GOT3 (cell line): Measurements from ENCODE around the gene TBXA2R.
"Not testable (repeated sequence)": the region's sequence is repeated elsewhere in the genome, so short reads cannot be mapped to it uniquely, and the experiment has no call there.

Experiments used
- DNase-seq: peaks from one replicate; lab custom pipeline; 2025; ENCODE audit warnings: mixed read lengths; lab: John Stamatoyannopoulos, UW

TBXA2R gene

DNA sequence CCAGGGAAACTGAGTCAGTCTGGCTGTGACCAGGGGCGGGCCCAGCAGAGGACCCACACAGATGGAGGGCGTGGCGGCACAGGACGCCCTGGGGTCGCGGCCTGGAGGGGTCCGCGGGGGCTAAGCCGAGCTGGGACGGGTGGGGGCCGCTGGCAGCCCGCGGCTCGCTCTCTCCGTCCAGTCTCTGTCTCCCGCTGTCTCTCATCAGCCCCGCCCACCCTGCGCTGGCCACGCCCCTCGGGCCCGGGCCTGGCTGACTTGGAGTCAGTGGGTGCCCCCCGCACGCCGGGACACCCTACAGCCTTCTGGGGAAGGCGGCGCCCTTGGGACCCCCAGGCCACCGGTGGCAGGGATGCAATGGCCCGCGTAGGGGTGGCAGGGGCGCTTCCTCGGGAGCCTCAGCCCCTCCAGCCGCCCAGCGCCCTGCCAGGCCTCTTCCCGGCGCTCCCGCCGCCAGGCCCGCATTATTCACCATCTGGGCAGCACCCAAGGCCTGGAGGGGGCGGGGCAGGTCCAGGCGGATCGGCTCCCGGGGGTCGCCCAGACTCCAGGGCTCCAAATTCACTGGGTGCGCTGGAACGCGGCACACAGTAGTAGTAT lies at the start of gene TBXA2R:
Gene TBXA2R (minus strand): TSS at position 186 of the 600 bp plus-strand sequence. CDS start 6,241 bp downstream, outside the sequence.
- DNase-seq, result peak; percentile 47

DNA sequence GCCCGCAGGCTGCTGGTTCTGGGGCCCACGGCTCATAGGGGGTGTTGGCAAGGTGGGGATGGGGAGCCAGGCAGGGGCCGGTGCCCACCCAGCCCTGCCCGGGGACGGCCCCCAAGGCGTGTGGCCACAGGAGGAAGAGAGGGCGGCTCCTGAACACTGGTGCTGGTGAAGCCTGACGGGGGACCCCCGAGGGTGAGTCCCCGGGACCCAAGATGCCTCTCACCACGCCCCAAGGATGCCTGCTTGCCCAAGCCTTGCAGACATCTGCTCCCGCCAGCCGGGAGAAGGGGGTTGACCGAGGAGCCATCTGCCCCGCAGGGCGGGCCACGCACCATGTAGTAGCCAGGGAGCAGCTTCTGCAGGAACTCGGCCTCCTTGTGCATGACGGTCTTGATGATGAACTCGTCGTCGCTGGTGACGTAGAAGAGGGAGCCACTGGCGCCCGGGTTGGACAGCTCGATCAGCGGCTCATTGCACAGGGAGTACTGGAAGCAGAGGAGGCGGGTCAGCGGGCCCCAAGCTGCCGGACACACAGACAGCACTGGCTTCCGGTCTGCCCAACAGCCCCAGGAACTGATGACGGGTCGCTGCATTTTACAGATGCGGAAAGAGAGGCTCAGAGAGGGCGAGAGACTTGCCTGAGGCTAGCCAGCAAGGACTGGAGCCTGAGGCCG lies 49.5 kb upstream of the TBXA2R start:
- DNase-seq, result no peak

DNA sequence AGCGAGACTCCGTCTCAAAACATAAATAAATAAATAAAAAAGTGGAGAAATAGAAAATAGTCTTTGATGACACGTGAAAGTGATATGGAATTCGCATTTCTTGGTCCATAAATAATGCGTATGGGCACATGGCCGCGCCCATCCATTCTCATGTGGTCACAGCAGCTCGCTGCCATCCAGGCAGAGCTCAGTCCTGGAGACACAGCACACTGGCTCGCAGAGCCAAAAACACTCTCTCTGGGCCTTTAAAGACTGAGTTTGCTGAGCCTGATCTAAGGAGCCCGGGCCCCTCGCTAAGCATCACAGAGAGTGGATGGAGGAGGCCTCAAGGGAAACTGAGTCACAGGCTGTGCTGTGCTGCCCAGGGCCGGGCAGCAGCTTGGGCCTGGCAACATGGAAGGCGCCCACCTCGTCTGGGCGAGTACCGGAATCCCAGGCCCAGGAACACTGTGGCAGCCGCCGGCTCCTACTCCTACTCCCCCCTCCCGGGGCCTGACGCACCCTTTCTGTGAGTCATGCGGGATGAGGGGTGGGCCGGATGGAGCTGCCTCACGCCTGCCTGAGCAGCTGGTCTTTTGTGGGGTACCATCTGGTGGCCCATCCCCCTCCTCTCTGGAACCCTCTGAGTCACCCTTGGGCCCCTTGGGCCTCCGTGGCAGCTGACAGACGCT lies 48.9 kb upstream of the TBXA2R start:
- no peak for DNase-seq

DNA sequence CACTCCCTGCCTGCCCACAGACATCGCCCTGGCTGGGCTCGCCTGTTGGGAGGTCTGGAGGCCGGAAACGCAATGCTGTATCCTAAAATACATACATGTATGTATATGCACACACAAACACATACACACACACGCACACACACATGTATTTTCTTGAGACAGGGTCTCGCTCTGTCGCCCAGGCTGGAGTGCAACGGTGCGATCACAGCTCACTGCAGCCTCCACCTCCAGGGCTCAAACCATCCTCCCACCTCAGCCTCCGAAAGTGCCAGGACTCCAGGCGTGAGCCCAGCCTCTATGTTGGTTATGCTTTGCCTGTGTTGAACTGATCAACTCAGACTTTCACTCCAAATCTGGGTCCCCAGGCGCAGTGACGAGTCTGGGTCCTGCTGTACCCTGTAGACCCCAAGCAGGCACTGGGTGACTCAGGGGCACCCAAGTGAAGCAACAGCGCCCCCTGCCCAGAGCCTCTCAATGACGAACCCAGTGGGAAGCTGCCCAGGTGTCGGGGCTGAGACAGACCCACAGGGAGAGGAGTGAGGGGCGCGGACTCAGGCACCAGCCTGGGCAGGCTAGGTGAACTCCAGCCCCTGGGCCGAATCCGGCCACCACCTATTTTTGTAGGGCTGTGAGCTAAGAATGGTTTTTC lies 47.3 kb upstream of the TBXA2R start:
- DNase-seq, result no peak

DNA sequence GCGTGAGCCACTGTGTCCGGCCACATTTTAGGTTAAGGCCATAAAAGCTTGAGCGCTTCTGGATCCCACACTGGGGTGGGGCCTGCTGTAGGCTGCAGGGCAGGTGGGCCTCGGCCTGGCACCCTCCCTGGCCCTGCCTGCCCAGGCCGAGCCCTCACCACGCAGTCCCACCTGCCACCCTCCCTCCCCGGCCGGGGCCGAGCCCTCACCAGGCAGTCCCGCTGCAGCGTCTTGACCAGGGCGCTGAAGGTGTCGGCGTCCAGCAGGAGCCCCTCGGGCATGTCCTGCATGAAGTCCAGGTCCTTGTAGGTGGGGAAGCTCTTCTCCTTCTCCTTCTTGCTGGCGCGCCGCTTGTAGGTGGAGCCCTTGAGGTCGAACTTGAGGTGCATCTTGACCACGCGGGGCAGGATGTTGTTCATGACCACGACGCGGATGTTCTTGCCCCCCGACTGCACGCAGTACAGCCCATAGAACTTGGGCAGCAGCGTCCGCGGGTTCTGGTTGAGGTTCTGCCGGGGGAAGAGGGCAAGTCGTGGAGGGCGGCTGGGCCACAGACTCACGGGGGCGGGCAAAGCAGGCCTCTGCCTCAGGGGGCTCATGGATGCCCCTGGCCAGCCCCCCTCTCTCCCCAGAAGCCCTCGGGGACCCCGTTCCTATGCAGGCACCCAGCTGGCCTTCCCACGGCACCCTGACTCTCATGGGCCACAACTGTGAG lies 46.6 kb upstream of the TBXA2R start:
- DNase-seq, result no peak

DNA sequence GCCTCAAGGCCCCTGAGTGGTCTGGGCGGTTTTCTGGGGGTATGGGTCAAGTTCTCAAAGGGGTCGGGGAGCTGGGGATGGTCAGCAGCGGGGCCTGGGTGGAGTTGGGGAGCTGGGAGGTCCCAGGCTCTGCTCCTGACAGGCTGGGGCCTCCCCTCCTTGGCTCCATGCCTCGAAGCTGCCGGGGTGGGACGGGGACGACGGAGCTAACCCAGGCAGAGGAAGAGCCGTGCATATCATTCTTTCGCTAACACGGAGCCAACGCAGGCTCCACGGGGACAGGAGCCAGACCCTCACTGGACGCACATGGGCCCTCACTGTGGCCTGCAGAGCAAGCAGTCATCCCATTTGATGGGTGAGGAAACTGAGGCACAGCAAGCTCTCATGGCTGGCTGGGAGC lies 45.7 kb upstream of the TBXA2R start:
- no peak for DNase-seq

DNA sequence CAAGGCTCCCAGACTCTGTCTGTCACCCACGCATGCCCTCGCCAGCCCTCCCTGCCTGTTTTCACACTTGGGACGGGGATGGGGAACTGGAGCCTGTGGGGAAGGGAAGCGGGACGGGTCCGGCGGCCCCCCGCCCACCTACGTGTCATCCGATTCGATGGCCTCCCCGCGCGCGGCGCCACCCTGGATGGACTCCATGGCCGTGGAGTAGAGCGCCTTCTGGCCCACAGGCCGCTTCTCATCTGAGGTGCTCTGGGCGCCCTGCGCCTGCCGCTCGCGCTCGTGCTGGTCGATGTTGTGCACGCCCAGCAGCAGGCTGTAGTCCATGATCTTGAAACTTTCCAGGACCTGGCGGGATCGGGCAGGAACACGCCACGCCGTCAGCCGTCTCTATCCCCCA lies 45.0 kb upstream of the TBXA2R start:
- DNase-seq, result no peak

DNA sequence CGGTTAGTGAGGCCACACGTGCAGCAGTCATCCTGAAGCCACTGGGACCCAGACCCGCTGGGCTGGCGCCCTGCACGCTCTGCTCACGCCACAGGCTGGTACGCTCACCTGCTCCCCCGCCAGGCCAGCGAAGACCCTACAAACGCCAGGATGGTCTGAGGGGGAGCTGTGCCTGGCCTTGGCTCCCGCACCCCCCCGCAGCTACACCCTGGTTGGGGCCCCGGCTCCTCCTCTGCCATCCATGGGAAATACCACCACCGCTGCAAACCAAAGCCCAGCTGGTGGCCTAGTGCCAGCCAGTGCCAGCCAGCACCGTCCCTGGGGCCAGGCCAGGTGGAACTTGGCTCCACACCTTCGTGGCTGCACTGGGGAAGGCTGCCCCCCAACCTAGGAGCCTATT lies 43.2 kb upstream of the TBXA2R start:
- DNase-seq, result no peak

DNA sequence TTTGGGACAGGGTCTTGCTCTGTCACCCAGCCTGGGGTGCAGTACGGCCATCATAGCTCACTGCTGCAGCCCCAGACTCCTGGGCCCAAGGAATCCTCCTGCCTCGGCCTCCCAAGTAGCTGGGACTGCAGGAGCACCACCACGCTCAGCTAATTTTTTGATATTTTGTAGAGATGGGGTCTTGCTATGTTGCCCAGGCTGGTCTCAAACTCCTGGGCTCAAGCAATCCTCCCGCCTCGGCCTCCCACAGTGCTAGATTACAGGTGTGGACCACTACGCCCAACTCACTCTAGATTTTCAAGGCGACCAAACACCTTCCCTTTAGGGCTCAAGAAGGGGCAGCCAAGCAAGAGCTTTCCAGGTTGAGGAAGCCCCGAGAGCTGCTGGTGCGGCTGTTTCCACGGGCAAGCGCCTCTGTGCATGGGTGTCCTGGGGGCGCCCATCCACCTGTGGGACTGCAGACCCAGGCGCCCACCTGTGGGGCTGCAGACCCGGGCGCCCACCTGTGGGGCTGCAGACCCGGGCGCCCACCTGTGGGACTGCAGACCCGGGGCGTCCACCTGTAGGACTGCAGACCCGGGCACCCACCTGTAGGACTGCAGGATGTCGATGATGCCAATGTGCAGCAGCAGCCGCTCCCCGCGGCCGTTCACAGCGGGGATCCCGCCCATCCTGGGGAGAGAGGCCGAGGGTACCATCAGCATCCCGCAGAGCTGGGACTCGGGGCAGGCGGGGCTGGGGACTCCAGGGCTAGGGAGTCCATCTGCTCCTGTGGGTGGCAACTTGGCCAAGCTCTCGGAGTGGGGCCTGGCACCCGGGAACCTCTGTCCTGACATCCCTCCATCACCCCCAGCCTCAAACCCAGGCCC lies 41.6 kb upstream of the TBXA2R start:
- DNase-seq, result no peak

DNA sequence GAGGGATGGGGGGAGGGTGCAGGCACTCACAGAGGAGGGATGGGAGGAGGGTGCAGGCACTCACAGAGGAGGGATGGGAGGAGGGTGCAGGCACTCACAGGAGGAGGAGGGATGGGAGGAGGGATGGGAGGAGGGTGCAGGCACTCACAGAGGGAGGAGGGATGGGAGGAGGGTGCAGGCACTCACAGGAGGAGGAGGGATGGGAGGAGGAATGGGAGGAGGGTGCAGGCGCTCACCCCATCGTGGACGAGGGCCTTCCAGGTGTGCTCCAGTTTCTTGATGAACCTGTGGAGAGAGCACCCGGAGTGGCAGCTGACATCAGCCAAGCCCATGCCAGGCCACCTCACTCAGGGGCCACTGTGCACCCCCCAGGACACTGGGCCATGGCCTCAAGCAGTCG lies 40.4 kb upstream of the TBXA2R start:
- DNase-seq, result not testable (repeated sequence)

DNA sequence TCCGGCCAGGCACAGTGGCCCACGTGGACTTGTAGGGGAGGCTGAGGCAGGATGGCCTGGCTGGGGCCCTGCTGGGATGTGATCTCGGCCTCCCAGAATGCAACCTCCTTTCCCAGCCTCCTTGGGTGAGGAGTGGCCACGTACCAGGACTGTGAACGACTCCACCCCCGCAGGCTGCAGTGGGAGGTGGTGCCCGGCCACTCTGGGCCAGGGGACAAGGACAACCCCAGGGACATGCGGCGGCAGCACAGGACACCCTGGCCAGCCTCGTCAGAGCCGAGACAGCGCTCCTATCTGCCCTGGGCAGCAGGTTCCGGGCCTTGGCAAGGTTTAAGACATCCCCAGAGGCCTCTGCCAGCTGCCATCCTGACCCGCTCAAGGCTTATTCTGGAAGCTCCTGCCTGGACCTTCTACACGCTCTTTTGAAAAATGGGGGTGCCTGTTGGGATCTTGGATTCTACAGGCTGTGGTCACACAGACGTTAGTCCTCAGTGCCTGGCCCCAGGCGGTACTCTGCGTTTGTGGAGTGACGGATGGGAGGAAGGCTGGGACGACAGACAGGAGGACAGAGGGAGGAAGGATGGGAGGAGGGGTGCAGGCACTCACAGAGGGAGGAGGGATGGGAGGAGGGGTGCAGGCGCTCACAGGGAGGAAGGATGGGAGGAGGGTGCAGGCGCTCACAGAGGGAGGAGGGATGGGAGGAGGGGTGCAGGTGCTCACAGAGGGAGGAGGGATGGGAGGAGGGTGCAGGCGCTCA lies 39.8 kb upstream of the TBXA2R start:
- no peak for DNase-seq

DNA sequence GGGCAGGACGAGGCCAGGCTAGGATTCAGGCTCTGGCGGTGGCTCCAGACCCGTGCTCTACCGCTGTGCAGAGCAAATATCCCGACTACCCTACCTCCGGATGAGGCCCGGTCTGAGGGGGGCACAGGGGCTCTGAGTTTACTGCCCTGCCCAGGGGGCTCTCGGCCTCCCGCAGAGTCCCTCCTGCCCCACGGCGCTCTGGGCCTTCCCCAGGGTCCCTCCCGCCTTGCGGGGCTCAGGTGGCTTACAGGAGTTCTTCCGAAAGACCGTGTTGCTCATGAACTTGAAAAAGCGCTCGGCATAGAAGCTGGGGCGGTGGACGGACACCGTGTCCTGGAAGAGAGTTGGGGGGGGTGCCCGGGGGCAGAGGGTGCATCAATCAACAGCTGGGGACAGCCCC lies 39.1 kb upstream of the TBXA2R start:
- DNase-seq, result no peak

DNA sequence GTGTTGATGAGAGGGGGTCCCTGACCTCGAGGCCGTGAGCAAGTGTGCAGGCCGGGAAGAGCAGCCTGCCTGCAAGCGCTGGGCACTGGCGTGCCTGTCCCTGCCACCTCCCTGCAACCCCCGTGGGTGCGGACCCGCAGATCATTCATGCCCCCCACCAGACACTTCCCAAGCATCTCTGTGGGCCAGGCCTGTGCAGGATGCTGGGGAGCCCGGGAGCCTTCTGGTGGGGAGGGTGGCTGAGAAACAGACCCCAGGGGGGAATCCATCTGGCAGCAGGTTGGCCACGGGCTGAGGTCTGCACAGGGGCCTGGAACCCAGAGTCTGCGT lies 38.4 kb upstream of the TBXA2R start:
- no peak for DNase-seq

DNA sequence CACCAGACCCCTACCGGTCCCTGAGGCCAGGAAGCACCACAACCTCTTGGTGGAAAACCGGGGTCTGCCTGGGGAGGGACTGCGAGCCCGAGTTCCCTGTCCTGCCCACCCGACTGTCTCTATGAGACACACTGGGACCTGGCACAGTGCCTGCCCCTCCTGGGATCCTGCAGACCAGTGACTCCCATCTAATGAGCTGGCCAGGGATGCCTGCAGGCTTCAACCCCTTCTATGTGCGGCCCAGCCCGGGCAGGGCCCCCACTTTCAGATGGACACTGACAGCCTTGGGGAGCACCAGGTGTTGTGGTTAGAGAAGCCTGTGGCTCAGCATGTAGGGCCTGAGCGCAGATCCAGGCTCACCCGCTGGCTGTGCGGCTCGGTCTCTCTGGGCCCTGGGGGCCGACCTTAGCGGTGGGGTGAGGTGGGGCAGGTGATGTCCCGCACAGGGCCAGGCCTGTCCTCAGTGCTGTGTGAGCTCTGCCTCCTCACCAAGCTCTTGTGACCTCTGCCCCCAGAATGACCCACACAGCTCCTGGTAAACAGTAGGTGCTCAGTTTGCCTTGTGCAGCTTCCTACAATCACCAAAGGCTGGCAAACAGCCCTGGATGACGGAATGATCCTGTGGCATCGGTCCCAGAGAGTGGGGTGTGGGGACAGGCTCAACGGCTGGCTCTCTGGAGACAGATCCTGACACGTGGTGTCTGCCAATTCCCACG lies 37.8 kb upstream of the TBXA2R start:
- no peak for DNase-seq

DNA sequence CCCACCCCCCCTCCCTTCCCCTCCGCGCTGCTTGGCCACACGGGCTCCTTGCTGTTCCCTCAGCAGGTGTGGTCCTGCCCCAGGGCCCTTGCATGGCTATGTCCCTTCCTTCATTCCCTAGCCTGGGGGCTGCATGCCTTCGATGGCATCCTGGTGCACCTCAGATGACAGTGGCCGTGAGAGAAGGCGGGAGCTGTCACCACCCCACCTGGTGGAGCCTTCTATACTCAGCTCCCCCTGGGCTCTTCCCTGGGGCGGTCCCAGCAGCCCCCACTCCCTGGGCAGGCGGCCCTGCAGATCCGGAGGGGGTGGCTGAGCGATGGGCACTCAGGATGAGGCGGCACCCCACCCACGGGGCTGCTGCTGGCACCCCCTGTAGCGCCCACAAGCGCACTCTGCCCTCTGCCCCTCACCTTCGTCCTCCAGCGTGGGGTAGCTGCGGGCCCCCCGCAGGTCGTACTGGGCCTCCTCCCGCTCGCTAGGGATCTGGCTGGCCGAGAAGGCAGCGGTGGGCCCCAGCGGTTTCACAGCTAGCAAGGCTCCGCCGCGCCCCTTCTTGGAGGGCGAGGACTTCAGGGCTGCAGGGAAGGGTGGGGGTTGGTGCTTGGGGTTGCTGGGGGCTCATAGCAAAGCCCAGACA lies 37.1 kb upstream of the TBXA2R start:
- no peak for DNase-seq

DNA sequence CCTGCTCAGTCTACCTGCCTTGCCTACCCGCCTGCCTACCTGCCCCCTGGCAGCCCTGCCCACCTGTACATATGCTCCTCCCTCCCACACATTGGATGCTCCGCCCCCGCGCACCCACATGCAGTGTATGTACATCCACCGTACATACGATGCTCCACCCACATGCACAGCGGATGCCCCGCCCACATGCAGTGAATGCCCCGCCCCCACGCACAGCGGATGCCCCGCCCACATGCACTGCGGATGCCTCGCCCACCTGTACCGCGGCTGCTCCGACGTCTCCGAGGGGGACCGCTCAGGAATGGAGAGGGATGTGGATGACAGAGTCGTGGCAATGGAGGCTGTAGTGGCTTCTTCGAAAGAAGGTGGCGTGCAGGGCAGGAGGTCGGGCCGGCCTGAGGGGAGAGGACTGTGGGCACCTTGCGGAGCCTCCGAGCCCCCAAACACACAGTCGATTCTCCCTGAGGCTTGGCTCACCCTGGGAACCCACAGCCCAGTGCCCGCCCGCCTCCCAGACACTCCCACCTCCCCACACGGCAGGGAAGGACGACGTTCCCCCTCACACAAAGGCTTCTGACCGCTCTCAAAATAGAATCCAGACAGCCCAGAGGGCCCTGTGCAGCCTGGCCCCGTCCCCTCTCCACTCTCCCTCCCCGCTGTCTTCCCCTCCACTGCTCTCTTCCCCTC lies 36.5 kb upstream of the TBXA2R start:
- no peak for DNase-seq

DNA sequence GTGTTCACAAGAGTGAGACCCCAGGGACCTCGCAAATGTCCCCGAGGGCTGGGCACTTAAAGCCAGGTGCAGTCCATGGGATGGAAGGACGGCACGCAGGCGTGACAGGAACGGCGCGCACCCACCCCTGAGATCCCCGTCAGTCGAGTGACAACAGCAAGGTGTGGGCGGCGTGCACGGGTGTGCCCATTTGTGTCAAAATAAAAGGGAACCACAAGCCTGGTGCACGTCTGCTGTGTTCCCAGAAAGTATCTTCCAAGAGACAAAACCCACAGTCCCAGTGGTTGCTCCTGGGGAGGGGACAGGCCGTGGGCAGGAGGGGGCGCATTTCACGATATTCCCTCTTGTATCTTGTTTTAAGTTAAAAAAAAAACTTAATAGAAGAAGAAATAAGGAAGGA lies 35.6 kb upstream of the TBXA2R start:
- DNase-seq, result no peak

DNA sequence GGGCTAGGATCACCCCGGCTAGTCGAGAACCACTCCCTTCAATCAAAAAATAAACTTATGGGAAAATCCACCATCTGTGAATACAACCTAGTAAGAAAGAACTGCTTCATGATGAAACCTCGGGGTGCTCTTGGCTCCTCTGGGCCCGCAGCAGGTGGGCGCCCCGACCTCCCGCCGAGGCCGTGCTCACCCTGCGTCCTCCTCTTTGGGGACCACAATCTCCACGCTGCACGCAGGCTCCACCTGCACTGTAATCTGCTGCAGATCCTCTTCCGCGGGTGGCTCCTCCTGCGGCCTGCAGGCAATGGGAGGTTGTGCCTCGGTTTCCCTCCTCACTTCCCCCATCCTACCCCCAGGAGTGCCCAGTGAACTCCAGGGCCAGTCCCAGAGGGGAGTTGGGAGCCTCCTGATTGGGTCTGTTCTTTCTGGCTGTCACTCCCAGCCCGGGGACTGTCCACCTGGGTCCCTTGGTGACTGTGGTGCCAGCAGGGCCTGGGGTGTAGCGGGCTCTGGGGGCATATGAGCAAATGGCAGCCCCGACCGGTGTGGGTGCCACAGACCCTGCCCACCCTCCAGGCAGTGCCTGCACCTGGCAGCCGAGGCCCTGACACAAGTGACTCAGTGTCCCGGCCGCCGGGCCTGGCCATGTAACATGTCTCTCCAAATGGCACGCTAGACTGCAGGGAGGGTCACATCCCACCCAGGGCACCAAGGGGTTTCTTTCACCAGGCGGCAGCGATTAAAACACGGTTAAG lies 35.0 kb upstream of the TBXA2R start:
- no peak for DNase-seq
